ENCODE results near the gene IL1RAPL1. TPM values are rescaled to one million over a fixed set of nuclear protein-coding genes. Genes with fewer than 3 reads are reported as not detected.

The IL1RAPL1 gene
- total RNA-seq, 1 experiment from 2014 or later: not detected

- CTCF ChIA-PET: no interaction called here
- no peak for DNase-seq
- Mint-ChIP-seq H3K4me3 (ENCODE audit: low read depth, unreplicated experiment) (no peak overlapping the region), H3K27me3 (ENCODE audit: unreplicated experiment) (no peaks in the 10 kb centered on the region), H3K36me3 (ENCODE audit: insufficient read depth, unreplicated experiment) (peaks cover 15% of the 10 kb centered on the region), H3K9me3 (ENCODE audit: low read depth, unreplicated experiment) (no peaks in the 10 kb centered on the region), H3K4me1 (ENCODE audit: low read depth, unreplicated experiment) (peaks cover 17% of the 10 kb centered on the region), H3K27ac (ENCODE audit: unreplicated experiment) (no peak overlapping the region)
- intact Hi-C loops (cut with micrococcal nuclease; ENCODE audit: unreplicated experiment): no loop called here
- no TSS peak for BruUV-seq (replicated peaks)
- no peak for TF ChIP-seq CTCF (IDR thresholded peaks at IDR 0.05; ENCODE audit: unreplicated experiment)
Observed at GRCh38 chrX:29666366-29666765, 1079.1 kb downstream of the IL1RAPL1 start.

DNA sequence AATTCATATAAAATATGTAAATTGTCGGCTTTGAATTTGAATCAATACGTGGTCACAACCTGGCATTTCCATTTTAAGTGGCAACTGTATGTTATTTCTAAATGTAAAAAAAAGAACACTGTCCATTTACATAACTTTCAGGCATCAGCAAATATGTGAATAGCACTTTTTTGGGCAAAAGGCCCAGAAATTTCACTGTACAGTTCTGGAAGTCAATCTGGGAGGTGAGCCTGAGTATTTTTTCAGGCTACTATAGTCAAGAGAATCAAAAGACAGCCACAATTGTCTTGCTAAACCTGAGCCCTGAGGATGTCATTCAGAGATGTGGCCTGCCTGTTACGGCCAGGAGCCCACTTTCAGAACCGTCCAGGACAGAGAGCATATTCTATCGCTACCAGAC, 1084.2 kb downstream of the IL1RAPL1 start:
- Mint-ChIP-seq H3K9me3 (ENCODE audit: low read depth, unreplicated experiment) (peaks cover 2% of the 10 kb centered on the region), H3K27me3 (ENCODE audit: unreplicated experiment) (no peaks in the 10 kb centered on the region), H3K4me3 (ENCODE audit: low read depth, unreplicated experiment) (no peak overlapping the region), H3K4me1 (ENCODE audit: low read depth, unreplicated experiment) (no peaks in the 10 kb centered on the region), H3K27ac (ENCODE audit: unreplicated experiment) (no peak overlapping the region), H3K36me3 (ENCODE audit: insufficient read depth, unreplicated experiment) (no peaks in the 10 kb centered on the region)
- intact Hi-C loops (cut with micrococcal nuclease; ENCODE audit: unreplicated experiment): no loop called here
- CTCF ChIA-PET: no interaction called here
- no TSS peak for BruUV-seq (replicated peaks)
- no peak for DNase-seq
- TF ChIP-seq CTCF (IDR thresholded peaks at IDR 0.05; ENCODE audit: unreplicated experiment): no peak

GRCh38 chrX:29687687-29688086, 1100.4 kb downstream of the IL1RAPL1 start:
- no TSS peak for BruUV-seq (replicated peaks)
- DNase-seq: no peak
- H3K36me3 Mint-ChIP-seq (ENCODE audit: insufficient read depth, unreplicated experiment): no peaks in the 10 kb centered on the region
- H3K4me3 Mint-ChIP-seq (ENCODE audit: low read depth, unreplicated experiment): no peak overlapping the region
- H3K4me1 Mint-ChIP-seq (ENCODE audit: low read depth, unreplicated experiment): no peaks in the 10 kb centered on the region
- no peak overlapping the region for H3K27ac Mint-ChIP-seq (ENCODE audit: unreplicated experiment)
- no peak for TF ChIP-seq CTCF (IDR thresholded peaks at IDR 0.05; ENCODE audit: unreplicated experiment)
- intact Hi-C loops (cut with micrococcal nuclease; ENCODE audit: unreplicated experiment): no loop called here
- H3K9me3 Mint-ChIP-seq (ENCODE audit: low read depth, unreplicated experiment): no peaks in the 10 kb centered on the region
- H3K27me3 Mint-ChIP-seq (ENCODE audit: unreplicated experiment): no peaks in the 10 kb centered on the region
- CTCF ChIA-PET: no interaction called here

- CTCF ChIA-PET: no interaction called here
- no peak for TF ChIP-seq CTCF (IDR thresholded peaks at IDR 0.05; ENCODE audit: unreplicated experiment)
- Mint-ChIP-seq H3K9me3 (ENCODE audit: low read depth, unreplicated experiment) (no peaks in the 10 kb centered on the region), H3K27me3 (ENCODE audit: unreplicated experiment) (no peaks in the 10 kb centered on the region), H3K4me1 (ENCODE audit: low read depth, unreplicated experiment) (no peaks in the 10 kb centered on the region), H3K36me3 (ENCODE audit: insufficient read depth, unreplicated experiment) (no peaks in the 10 kb centered on the region), H3K27ac (ENCODE audit: unreplicated experiment) (no peak overlapping the region), H3K4me3 (ENCODE audit: low read depth, unreplicated experiment) (no peak overlapping the region)
- intact Hi-C loops (cut with micrococcal nuclease; ENCODE audit: unreplicated experiment): no loop called here
- no peak for DNase-seq
- BruUV-seq (replicated peaks): no TSS peak
Observed at GRCh38 chrX:29690061-29690460, 1102.8 kb downstream of the IL1RAPL1 start.

DNA sequence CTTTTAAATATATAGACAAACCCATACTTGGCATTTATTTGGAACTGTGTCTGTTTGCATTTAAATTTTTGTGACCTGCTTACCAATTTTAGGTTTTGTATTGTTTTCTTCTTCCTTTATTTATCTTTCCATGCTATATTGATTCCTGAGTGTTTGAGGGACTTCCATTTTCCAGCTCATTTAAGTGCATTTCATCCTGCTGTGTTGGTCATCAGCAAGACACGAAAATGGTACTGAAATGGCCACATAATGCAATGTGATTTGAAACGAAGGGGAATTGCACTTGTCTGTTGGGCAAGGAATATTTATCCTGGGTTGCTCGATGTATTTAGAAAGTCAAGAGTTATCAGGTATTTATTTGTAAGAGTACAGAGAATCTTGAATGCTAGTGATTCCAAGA, 1103.8 kb downstream of the IL1RAPL1 start:
- CTCF ChIA-PET: no interaction called here
- H3K36me3 Mint-ChIP-seq (ENCODE audit: insufficient read depth, unreplicated experiment): no peaks in the 10 kb centered on the region
- H3K27ac Mint-ChIP-seq (ENCODE audit: unreplicated experiment): no peak overlapping the region
- no TSS peak for BruUV-seq (replicated peaks)
- H3K27me3 Mint-ChIP-seq (ENCODE audit: unreplicated experiment): no peaks in the 10 kb centered on the region
- no peak overlapping the region for H3K4me3 Mint-ChIP-seq (ENCODE audit: low read depth, unreplicated experiment)
- no peaks in the 10 kb centered on the region for H3K4me1 Mint-ChIP-seq (ENCODE audit: low read depth, unreplicated experiment)
- TF ChIP-seq CTCF (IDR thresholded peaks at IDR 0.05; ENCODE audit: unreplicated experiment): no peak
- intact Hi-C loops (cut with micrococcal nuclease; ENCODE audit: unreplicated experiment): no loop called here
- no peaks in the 10 kb centered on the region for H3K9me3 Mint-ChIP-seq (ENCODE audit: low read depth, unreplicated experiment)
- DNase-seq: no peak
